Muscle layer of duodenum (tissue), 2 donors: ENCODE measurements around the gene NOC3L.
A peak's percentile ranks its signal among the peaks of the same experiment; 100 is the strongest.

Experiments
- H3K27ac ChIP-seq: one replicate; pipeline ENCODE4 v1.7.0; 2013; ENCODE audit warnings: mild to moderate bottlenecking, low read length
- H3K27me3 ChIP-seq: one replicate; pipeline ENCODE4 v1.7.0; 2013; ENCODE audit warnings: low read depth, mild to moderate bottlenecking, control low read depth, low read length
- H3K36me3 ChIP-seq, 2 donors: one replicate each; pipeline ENCODE4 v1.7.0; 2013; ENCODE audit warnings: low read length in 2 of 2, control low read depth in 1 of 2, mild to moderate bottlenecking in 1 of 2; ENCODE audit not compliant: insufficient read depth in 2 of 2, control insufficient read depth in 1 of 2
- H3K4me1 ChIP-seq, 2 donors: one replicate each; pipeline ENCODE4 v1.7.0; 2013; ENCODE audit warnings: low read length in 2 of 2, mild to moderate bottlenecking in 2 of 2, control low read depth in 1 of 2, moderate library complexity in 1 of 2; ENCODE audit not compliant: insufficient read depth in 2 of 2, control insufficient read depth in 1 of 2
- H3K4me3 ChIP-seq, 2 donors: one replicate each; pipeline ENCODE4 v1.7.0; 2013; ENCODE audit warnings: low read length in 2 of 2, low read depth in 1 of 2, mild to moderate bottlenecking in 1 of 2
- H3K9me3 ChIP-seq, 2 donors: one replicate each; pipeline ENCODE4 v1.7.0; 2013; ENCODE audit warnings: low read length in 2 of 2, control low read depth in 1 of 2, mild to moderate bottlenecking in 1 of 2; ENCODE audit not compliant: control insufficient read depth in 1 of 2
- donor health status: healthy.

NOC3L gene, protein sequence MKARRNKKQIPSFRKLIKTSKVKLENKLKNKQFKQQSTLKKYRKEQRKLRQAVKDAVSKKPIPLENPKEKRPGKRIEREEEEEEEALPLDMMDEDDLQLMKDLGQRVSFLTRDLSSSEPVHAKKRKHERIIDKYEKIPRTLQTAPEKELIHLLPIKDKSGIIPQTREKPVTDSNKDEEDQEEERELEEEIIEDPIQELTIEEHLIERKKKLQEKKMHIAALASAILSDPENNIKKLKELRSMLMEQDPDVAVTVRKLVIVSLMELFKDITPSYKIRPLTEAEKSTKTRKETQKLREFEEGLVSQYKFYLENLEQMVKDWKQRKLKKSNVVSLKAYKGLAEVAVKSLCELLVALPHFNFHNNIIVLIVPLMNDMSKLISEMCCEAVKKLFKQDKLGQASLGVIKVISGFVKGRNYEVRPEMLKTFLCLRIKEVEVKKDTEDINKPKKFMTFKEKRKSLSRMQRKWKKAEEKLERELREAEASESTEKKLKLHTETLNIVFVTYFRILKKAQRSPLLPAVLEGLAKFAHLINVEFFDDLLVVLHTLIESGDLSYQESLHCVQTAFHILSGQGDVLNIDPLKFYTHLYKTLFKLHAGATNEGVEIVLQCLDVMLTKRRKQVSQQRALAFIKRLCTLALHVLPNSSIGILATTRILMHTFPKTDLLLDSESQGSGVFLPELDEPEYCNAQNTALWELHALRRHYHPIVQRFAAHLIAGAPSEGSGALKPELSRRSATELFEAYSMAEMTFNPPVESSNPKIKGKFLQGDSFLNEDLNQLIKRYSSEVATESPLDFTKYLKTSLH

DNA sequence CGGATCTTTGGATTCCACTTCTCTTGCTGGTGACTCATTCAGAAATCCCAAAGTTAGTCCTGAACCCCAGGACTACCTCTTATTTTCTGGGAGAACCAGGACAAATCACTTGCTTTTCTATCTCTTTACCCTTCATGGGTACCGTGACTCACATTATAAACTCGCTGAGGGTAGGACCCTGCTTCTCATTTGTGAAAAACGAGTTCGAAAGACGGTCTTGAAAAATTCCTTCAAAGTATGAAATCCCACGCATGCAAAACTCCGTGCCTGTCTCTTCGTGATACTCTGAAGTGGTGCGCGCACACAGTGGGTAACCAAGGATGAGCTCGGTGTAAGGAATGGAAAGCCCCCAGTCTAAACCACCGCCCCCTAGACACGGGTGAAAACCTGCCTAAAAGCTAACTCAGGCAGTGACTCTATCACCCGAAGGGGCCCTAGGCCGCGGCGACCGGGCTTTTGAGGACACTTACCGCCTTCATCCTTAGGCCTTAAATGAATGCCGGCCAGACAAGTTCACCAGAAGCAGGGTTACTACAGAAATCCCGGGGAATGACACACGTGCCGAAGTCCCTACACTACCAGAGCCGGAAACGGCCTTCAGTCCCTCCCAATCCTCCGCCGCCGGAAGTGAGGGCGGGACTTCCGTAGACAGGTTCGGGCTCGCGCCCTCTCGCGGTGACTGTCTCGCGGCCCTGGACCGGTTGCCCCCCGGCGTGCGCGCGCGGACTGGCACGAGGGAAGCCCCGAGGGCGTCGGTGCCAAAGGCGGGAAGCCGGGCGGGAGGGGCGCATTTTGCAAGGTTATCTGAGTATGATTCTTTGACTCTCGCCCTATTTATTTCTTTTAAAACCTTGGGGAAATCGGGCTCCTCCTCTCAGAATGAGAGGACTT lies at the start of gene NOC3L:
Gene NOC3L, minus strand, starts transcription at position 580 of the 891 bp plus-strand sequence. Its CDS starts 101 bp downstream, at position 479.
- Histone ChIP-seq H3K36me3 (peaks cover 0 to 7% of the 10 kb centered on the region in 2 donors), H3K27ac (peak within 1 kb of the TSS; percentile 87), H3K9me3 (no peaks in the 10 kb centered on the region), H3K27me3 (no peaks in the 10 kb centered on the region), H3K4me3 (peak within 1 kb of the TSS; percentile 69 to 95), H3K4me1 (peaks cover 6 to 13% of the 10 kb centered on the region in 2 donors)

DNA sequence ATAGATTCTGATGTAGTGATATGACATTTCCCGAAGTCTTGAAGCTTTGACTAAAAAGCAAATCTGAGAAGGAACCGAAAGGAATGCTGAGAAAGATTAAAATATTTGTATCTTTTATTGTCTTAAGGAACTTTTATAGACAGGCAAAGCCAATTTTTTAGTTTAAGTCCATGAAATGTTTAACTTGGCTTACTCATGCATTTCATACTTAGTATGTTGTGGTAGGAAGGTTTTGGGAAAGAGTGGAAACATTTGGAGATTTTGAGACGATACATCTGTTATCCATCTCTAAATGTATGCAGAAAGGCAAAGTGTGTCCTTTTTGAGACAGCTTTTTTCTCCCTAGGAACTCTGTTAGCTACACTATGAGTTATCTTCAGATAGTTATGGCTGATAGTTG lies 49.7 kb upstream of the NOC3L start:
- Histone ChIP-seq H3K4me1 (peaks cover 0 to 3% of the 10 kb centered on the region in 2 donors), H3K27me3 (no peaks in the 10 kb centered on the region), H3K4me3 (no peak overlapping the region), H3K9me3 (no peaks in the 10 kb centered on the region), H3K27ac (no peak overlapping the region), H3K36me3 (no peaks in the 10 kb centered on the region)

DNA sequence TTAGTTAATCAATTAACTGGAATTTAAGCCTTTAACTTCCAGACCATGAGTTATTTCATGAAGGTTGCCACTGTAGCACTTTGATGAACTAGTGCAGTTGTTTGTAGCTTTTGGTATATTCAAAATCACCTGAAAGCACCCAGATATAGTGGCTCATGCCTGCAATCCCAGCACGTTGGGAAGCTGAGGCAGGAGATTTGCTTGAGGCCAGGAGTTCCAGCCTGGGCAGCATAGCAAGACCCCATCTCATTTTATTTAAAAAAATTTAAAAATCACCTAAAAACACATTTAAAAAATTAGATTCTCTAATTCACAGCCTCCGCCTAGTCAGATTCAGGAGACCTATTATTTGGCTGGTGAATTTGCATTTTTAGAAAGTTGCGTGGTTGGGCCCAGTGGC lies 48.6 kb upstream of the NOC3L start:
- Histone ChIP-seq H3K36me3 (no peaks in the 10 kb centered on the region), H3K27me3 (no peaks in the 10 kb centered on the region), H3K4me1 (peaks cover 0 to 7% of the 10 kb centered on the region in 2 donors), H3K27ac (no peak overlapping the region), H3K4me3 (no peak overlapping the region), H3K9me3 (no peaks in the 10 kb centered on the region)

- Histone ChIP-seq H3K4me3 (no peak overlapping the region), H3K4me1 (peaks cover 0 to 13% of the 10 kb centered on the region in 2 donors), H3K36me3 (no peaks in the 10 kb centered on the region), H3K27me3 (no peaks in the 10 kb centered on the region), H3K27ac (no peak overlapping the region), H3K9me3 (no peaks in the 10 kb centered on the region)
Observed at GRCh38 chr10:94409021-94409657, 46.4 kb upstream of the NOC3L start.

GRCh38 chr10:94407668-94408067 lies 44.9 kb upstream of the NOC3L start:
- peaks cover 0 to 10% of the 10 kb centered on the region in 2 donors for H3K4me1 ChIP-seq
- H3K27me3 ChIP-seq: no peaks in the 10 kb centered on the region
- no peaks in the 10 kb centered on the region for H3K36me3 ChIP-seq
- no peak overlapping the region for H3K4me3 ChIP-seq
- H3K9me3 ChIP-seq: no peaks in the 10 kb centered on the region
- H3K27ac ChIP-seq: no peak overlapping the region

DNA sequence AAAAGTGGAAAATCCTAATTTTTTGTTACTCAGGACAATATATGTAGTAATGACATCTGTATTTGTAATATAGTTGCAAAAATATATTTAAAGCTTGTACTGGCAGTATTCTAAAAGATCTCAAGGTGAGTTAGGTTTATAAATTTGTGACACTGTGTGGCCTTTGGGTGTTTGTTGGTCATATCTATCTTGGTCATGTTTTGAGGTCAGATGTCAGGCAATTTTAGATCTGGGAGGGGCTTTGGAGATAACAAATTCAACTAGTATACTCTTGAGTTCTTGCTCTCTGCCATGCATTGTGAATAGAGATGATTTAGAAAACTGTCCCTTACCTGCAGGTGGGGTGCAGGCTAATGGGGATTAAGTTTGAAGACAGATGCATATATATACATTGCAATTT lies 42.7 kb upstream of the NOC3L start:
- Histone ChIP-seq H3K36me3 (no peaks in the 10 kb centered on the region), H3K27ac (no peak overlapping the region), H3K9me3 (no peaks in the 10 kb centered on the region), H3K4me3 (no peak overlapping the region), H3K27me3 (no peaks in the 10 kb centered on the region), H3K4me1 (peaks cover 0 to 10% of the 10 kb centered on the region in 2 donors)

DNA sequence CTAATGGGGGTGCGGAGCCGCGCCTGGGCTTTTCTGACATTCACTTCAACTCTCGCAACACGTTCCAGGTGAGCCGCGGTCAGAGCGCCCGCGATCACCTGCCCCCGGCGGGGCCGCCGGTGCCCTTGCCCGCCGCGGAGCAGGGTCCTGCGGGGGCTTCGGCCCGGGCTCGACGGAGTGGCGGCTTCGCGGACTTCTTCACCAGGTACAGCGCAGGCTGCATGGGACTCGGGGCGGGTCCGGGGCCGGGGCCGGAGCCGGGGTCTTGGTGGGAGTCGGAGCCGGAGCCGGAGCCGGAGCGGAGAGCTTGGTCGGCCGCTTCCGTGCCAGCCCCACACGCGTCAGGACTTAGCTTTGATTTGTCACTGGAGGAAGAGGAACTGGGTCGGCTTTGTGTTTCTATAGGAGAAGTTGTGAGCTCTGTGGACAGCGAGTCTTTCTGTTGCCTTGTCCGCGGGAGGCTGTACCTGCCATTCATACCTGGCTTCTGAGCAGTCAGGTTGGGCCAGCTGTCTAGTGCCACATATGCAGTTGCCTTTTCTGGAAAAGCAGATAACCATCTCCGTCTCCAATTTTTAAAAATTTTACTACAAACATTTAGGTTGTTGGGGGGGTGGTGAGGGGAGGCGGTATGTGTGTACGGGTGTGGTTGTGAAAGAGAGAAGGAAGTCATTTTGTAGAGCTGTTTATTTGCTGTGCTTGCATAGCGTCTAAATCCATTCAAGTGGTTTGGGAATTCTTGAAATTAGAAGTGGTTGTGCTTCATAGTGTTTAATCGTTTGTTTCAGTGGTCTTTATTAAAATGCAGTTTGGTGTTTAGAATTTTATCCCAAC lies 40.9 kb upstream of the NOC3L start:
- Histone ChIP-seq H3K9me3 (no peaks in the 10 kb centered on the region), H3K4me3 (peak overlapping the region; percentile 89 to 94), H3K36me3 (no peaks in the 10 kb centered on the region), H3K27ac (peak overlapping the region; percentile 82), H3K27me3 (no peaks in the 10 kb centered on the region), H3K4me1 (peaks cover 0 to 10% of the 10 kb centered on the region in 2 donors)

DNA sequence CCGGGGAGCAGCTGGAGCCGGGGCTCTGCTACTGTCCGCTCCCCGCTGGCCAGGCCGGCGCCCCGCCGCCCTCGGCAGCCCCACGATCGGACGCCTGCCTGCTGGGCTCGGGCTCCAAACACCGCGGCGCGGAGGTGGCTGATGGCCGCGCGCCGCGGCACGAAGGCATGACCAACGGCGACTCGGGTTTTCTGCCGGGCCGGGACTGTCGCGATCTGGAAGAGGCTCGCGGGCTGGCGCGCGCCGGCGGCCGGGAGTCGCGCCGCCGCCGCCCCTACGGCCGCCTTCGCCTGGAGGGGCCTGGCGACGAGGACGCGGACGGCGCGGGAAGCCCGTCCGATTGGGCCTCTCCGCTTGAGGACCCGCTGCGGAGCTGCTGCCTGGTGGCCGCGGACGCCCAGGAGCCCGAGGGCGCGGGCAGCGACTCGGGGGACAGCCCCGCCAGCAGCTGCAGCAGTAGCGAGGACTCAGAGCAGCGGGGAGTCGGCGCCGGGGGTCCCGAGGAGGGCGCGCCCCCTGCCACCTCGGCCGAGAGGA lies 40.2 kb upstream of the NOC3L start:
- Histone ChIP-seq H3K27me3 (no peaks in the 10 kb centered on the region), H3K9me3 (no peaks in the 10 kb centered on the region), H3K36me3 (no peaks in the 10 kb centered on the region), H3K4me3 (peak overlapping the region; percentile 89 to 94), H3K27ac (peak overlapping the region; percentile 82), H3K4me1 (peaks cover 0 to 10% of the 10 kb centered on the region in 2 donors)

DNA sequence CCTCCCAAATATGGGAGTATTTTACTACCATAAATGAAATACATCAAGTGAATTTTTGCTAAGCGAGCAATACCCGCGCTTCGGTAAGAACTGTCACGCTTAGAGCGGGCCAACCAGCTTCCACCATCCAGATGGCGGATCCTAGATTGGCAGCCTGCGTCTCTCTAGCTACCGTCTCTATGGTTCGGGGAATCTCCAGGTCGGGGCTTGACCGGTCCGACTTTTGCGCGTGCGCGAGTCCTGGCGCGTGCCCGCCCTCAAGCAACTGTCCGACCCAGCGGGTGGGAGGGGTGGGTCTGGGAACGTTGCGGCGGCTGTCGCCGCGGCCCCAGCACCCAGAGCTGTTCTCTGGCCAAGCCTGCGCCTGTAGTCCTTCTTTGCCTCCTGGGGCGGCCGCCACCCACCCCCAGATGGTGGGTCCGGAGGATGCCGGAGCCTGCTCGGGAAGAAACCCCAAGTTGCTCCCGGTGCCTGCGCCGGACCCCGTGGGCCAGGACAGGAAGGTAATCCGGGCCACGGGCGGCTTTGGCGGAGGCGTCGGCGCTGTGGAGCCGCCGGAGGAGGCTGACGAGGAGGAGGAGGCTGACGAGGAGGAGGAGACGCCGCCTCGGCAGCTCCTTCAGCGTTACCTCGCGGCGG lies 39.6 kb upstream of the NOC3L start, which contains the start of gene TBC1D12:
Gene TBC1D12, plus strand, starts transcription at position 338 of the 639 bp plus-strand sequence. Its CDS starts 73 bp downstream, at position 411.
- Histone ChIP-seq H3K9me3 (no peaks in the 10 kb centered on the region), H3K4me1 (peaks cover 0 to 10% of the 10 kb centered on the region in 2 donors), H3K27me3 (no peaks in the 10 kb centered on the region), H3K27ac (peak within 1 kb of the TSS; percentile 82), H3K4me3 (peak within 1 kb of the TSS; percentile 89 to 94), H3K36me3 (no peaks in the 10 kb centered on the region)
